ENCODE results near the gene LRRC58. TPM values are rescaled to one million over a fixed set of nuclear protein-coding genes. Genes with fewer than 3 reads are reported as not detected.

Gene LRRC58
- total and polyA plus RNA-seq, 12 donors, result 5.8 to 80.4 (median 40.8) TPM

DNA sequence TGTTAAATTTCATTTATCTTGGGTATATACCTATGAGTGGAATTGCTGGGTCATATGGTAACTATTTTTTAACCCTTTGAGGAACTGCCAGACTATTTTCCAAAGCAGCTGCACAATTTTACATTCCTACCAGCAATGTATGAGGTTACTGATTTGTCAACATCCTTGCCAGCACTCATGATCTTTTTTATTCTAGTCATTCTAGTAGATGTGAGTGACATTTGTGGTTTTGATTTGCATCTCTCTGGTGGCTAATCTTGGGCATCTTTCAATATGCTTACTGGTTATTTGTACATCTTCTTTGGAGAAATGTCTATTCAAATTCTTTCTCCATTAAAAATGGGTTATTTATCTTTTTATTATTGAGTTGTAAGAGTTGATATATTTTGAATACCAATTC lies 21.3 kb upstream of the LRRC58 start:
- intact Hi-C loops (cut with DNase I), result no loop called here
- H3K36me3 ChIP-seq (replicated peaks in 1 of 2), result no peaks in the 10 kb centered on the region
- no peaks in the 10 kb centered on the region for H3K4me1 ChIP-seq (replicated peaks in 1 of 2)
- no peaks in the 10 kb centered on the region for H3K27me3 ChIP-seq
- no peak for DNase-seq
- TF ChIP-seq, protein P1, sequence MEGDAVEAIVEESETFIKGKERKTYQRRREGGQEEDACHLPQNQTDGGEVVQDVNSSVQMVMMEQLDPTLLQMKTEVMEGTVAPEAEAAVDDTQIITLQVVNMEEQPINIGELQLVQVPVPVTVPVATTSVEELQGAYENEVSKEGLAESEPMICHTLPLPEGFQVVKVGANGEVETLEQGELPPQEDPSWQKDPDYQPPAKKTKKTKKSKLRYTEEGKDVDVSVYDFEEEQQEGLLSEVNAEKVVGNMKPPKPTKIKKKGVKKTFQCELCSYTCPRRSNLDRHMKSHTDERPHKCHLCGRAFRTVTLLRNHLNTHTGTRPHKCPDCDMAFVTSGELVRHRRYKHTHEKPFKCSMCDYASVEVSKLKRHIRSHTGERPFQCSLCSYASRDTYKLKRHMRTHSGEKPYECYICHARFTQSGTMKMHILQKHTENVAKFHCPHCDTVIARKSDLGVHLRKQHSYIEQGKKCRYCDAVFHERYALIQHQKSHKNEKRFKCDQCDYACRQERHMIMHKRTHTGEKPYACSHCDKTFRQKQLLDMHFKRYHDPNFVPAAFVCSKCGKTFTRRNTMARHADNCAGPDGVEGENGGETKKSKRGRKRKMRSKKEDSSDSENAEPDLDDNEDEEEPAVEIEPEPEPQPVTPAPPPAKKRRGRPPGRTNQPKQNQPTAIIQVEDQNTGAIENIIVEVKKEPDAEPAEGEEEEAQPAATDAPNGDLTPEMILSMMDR (IDR thresholded peaks at IDR 0.05), result no peak
- TF ChIP-seq POLR2A (IDR thresholded peaks at IDR 0.05), result no peak
- H3K27ac ChIP-seq, result no peak overlapping the region
- no peak overlapping the region for H3K4me3 ChIP-seq
- no peaks in the 10 kb centered on the region for H3K9me3 ChIP-seq (replicated peaks in 1 of 3)

DNA sequence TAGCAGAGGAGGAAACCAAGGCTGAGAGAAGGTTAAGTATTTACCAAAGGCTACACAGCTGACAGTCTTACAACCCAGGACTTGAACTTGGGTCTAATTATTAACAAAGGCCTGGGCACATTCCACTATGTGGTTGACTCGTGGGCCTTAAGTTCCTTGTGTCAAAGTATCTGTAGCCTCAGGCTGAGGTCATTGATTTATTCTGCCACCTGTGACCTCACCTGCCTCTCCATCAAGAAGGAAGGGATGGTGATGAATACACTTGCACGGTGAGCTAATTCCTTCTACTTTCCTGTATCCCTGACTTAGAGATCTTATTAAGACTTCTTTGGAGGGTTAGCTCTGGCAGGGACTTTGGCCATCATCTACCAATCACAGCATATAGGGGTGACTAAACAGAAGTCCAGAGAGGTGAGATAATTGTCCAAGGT lies 19.9 kb upstream of the LRRC58 start:
- no peaks in the 10 kb centered on the region for H3K4me1 ChIP-seq (replicated peaks in 1 of 2)
- no peaks in the 10 kb centered on the region for H3K36me3 ChIP-seq (replicated peaks in 1 of 2)
- WGBS, 4 donors, result 28 to 49% (median 44%) methylated on average over 2 of the region's 2 CpGs
- no peak for DNase-seq
- TF ChIP-seq, protein P1 (IDR thresholded peaks at IDR 0.05), result no peak
- TF ChIP-seq POLR2A (IDR thresholded peaks at IDR 0.05), result no peak
- H3K27ac ChIP-seq, result no peak overlapping the region
- no peaks in the 10 kb centered on the region for H3K9me3 ChIP-seq (replicated peaks in 1 of 3)
- no peaks in the 10 kb centered on the region for H3K27me3 ChIP-seq
- H3K4me3 ChIP-seq, result no peak overlapping the region
- intact Hi-C loops (cut with DNase I), result no loop called here

GRCh38 chr3:120368172-120368571 lies 19.0 kb upstream of the LRRC58 start:
- no peak for TF ChIP-seq POLR2A (IDR thresholded peaks at IDR 0.05)
- TF ChIP-seq, protein P1 (IDR thresholded peaks at IDR 0.05), result no peak
- no peak overlapping the region for H3K4me3 ChIP-seq
- no peak overlapping the region for H3K27ac ChIP-seq
- intact Hi-C loops (cut with DNase I), result no loop called here
- DNase-seq, result no peak
- H3K36me3 ChIP-seq (replicated peaks in 1 of 2), result no peaks in the 10 kb centered on the region
- H3K27me3 ChIP-seq, result no peaks in the 10 kb centered on the region
- H3K4me1 ChIP-seq (replicated peaks in 1 of 2), result no peaks in the 10 kb centered on the region
- 64 to 74% (median 71%) methylated on average over 3 of the region's 3 CpGs for WGBS, 4 donors
- H3K9me3 ChIP-seq (replicated peaks in 1 of 3), result no peaks in the 10 kb centered on the region

DNA sequence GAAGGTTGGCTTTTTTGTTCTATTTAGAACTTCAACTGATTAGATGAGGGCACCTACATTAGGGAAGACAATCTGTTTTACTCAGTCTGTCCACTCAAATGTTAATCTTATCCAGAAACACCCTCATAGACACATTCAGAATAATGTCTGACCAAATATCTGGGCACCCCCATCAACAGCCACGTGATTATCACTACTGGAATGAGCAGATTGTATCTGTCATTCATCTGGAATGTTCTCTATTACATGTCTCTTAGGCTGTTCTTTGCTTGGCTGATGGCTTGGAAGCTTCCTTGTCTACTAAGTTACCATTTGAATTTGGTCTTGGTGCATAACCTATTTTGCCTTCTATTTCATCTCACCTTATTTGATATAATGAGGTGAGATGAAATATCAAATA lies 15.7 kb upstream of the LRRC58 start:
- H3K9me3 ChIP-seq (replicated peaks in 1 of 3), result no peaks in the 10 kb centered on the region
- no peaks in the 10 kb centered on the region for H3K36me3 ChIP-seq (replicated peaks in 1 of 2)
- no peak for DNase-seq
- 27 to 50% (median 33%) methylated on average over 1 of the region's 1 CpG for WGBS, 4 donors
- no peak overlapping the region for H3K4me3 ChIP-seq
- H3K27me3 ChIP-seq, result no peaks in the 10 kb centered on the region
- intact Hi-C loops (cut with DNase I), result no loop called here
- no peak overlapping the region for H3K27ac ChIP-seq
- no peak for TF ChIP-seq POLR2A (IDR thresholded peaks at IDR 0.05)
- TF ChIP-seq, protein P1 (IDR thresholded peaks at IDR 0.05), result no peak
- no peaks in the 10 kb centered on the region for H3K4me1 ChIP-seq (replicated peaks in 1 of 2)

All from adrenal gland (tissue), 12 donors.